Hepatocyte (in vitro differentiated cells): ENCODE data around the gene FAM156A.
"Not testable (repeated sequence)": the region's sequence is repeated elsewhere in the genome, so short reads cannot be mapped to it uniquely, and the experiment has no call there.

ENCODE experiments used
- CTCF ChIP-seq: fragments of 200-600 bp; sonication (generic); IDR thresholded peaks from 2 replicates; pipeline ENCODE4 v1.5.1; 2016; ENCODE audit warnings: antibody characterized with exemption, mild to moderate bottlenecking; ENCODE audit not compliant: poor library complexity
- EZH2phosphoT487 ChIP-seq: fragments of 200-600 bp; sonication (generic); IDR thresholded peaks from one replicate; pipeline ENCODE4 v1.6.1; 2018; ENCODE audit warnings: antibody characterized with exemption, mild to moderate bottlenecking, low read depth, moderate library complexity; ENCODE audit not compliant: unreplicated experiment, severe bottlenecking

GRCh38 chrX:52940704-52941103, 17.6 kb downstream of the FAM156A start:
- TF ChIP-seq EZH2phosphoT487, CTCF: not testable (repeated sequence)
